Neural progenitor cell (in vitro differentiated cells): ENCODE results near the gene GANC. TPM values are rescaled to one million over a fixed set of nuclear protein-coding genes. Genes with fewer than 3 reads are reported as not detected.

ENCODE experiments used
- DNase-seq: peaks from one replicate; pipeline ENCODE4 v3.0.0-alpha.2; 2016; ENCODE audit warnings: low spot score
- H2AFZ ChIP-seq: fragments of 200-600 bp; sonication (generic); replicated peaks from 2 replicates; pipeline ENCODE4 v1.6.1; 2016; ENCODE audit warnings: antibody characterized with exemption
- H3F3A ChIP-seq: fragments of 200-600 bp; sonication (generic); 2 replicates; pipeline ENCODE4 v1.6.1; 2016; ENCODE audit warnings: antibody characterized with exemption, low read depth
- H3K27ac ChIP-seq: fragments of 200-600 bp; sonication (generic); 2 replicates; pipeline ENCODE4 v1.5.1; 2016; ENCODE audit warnings: mild to moderate bottlenecking
- H3K27me3 ChIP-seq: fragments of 200-600 bp; sonication (generic); 2 replicates; pipeline ENCODE4 v1.6.1; 2016; ENCODE audit warnings: mild to moderate bottlenecking, moderate library complexity
- H3K36me3 ChIP-seq: fragments of 200-600 bp; sonication (generic); 2 replicates; pipeline ENCODE4 v1.5.1; 2016
- H3K4me1 ChIP-seq: fragments of 200-600 bp; sonication (generic); 2 replicates; pipeline ENCODE4 v1.6.1; 2016; ENCODE audit warnings: mixed run types
- H3K4me2 ChIP-seq: fragments of 200-600 bp; sonication (generic); 2 replicates; pipeline ENCODE4 v1.6.1; 2016
- H3K4me3 ChIP-seq: fragments of 200-600 bp; sonication (generic); 2 replicates; pipeline ENCODE4 v1.5.1; 2016
- H3K79me2 ChIP-seq: fragments of 200-600 bp; sonication (generic); 2 replicates; pipeline ENCODE4 v1.6.1; 2016; ENCODE audit warnings: low read depth
- H3K9ac ChIP-seq: fragments of 200-600 bp; sonication (generic); 2 replicates; pipeline ENCODE4 v1.6.1; 2016
- H3K9me3 ChIP-seq: fragments of 200-600 bp; sonication (generic); 2 replicates; pipeline ENCODE4 v1.5.1; 2016; ENCODE audit warnings: low read depth
- H4K20me1 ChIP-seq: fragments of 200-600 bp; sonication (generic); 2 replicates; pipeline ENCODE4 v1.6.1; 2016; ENCODE audit warnings: low read depth
- H3K27ac Mint-ChIP-seq: 3 replicates; pipeline ENCODE4 v1.8.0; 2021; ENCODE audit warnings: mixed read lengths
- H3K27me3 Mint-ChIP-seq: 2 replicates; pipeline ENCODE4 v1.8.0; 2022; ENCODE audit warnings: low read depth, mild to moderate bottlenecking, inconsistent platforms, moderate library complexity, mixed read lengths; ENCODE audit not compliant: insufficient read depth
- H3K36me3 Mint-ChIP-seq: 3 replicates; pipeline ENCODE4 v1.8.0; 2021; ENCODE audit warnings: mixed read lengths
- H3K4me1 Mint-ChIP-seq: 3 replicates; pipeline ENCODE4 v1.8.0; 2021; ENCODE audit warnings: mixed read lengths
- H3K4me3 Mint-ChIP-seq: 3 replicates; pipeline ENCODE4 v1.8.0; 2021; ENCODE audit warnings: mild to moderate bottlenecking, moderate library complexity, mixed read lengths
- H3K9me3 Mint-ChIP-seq: 3 replicates; pipeline ENCODE4 v1.8.0; 2020; ENCODE audit warnings: mixed read lengths
- EZH2 ChIP-seq: fragments of 200-600 bp; sonication (generic); IDR thresholded peaks from 2 replicates; pipeline ENCODE4 v1.6.1; 2017; ENCODE audit warnings: antibody characterized with exemption, mild to moderate bottlenecking, moderate library complexity
- EZH2phosphoT487 ChIP-seq: fragments of 200-600 bp; sonication (generic); IDR thresholded peaks from 2 replicates; pipeline ENCODE4 v1.6.1; 2017; ENCODE audit warnings: antibody characterized with exemption
- total RNA-seq: library from RNA; depleted of rRNA; stranded (reverse); fragments of >200 nt; gene quantifications from 2 replicates; pipeline ENCODE4 v1.2.3, GENCODE V29; 2015; ENCODE audit warnings: low replicate concordance
- TF ChIP-seq, protein P1 (sequence below): fragments of 200-600 bp; sonication (generic); IDR thresholded peaks from 2 replicates; pipeline ENCODE4 v1.5.1; 2017; ENCODE audit warnings: antibody characterized with exemption, mild to moderate bottlenecking

Gene GANC
- total RNA-seq, 1 donor from 2014 or later: 22.7 TPM

DNA sequence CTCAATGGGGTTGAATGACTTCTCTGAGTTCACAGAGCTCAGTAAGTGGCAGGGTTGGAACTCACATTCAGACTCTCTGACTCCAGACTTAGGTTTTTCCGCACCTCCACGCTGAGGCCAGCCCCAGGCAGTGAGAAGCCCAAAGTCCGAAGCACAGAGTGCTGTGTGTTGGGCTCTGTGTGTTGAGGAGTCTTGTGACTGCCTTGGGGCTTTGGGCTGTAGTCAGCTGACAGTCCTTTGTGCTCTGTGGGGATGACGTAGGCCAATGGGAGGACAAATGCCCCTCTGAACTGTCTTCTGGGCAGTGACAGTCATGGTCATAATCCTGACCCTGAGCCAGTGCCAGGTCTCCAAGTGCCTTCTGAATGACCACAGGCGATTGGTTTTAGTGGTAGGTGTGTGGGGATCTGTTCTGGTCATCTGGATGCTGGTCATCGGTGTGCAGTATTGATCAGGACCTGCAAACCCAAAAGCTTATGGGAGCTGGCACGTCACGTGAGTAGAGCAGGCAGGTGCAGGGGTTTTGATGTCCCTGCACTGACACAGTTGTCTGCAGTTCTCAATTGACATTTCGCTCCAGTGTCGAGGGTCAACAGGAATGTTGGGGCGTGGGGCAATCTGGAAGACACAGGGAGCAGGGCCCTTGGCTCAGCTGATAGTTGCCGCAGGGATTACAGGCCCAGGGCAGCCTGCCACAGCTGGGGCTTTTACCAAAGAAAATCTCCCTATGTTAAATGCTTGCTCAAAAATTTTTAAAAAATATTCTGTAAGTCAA lies 131.6 kb downstream of the GANC start:
- Mint-ChIP-seq H3K4me1 (no peaks in the 10 kb centered on the region), H3K27ac (no peak overlapping the region), H3K4me3 (no peak overlapping the region), H3K9me3 (no peaks in the 10 kb centered on the region), H3K36me3 (no peaks in the 10 kb centered on the region), H3K27me3 (peaks cover 2% of the 10 kb centered on the region)
- no peaks in the 10 kb centered on the region for H3K9me3 ChIP-seq
- H3K4me1 ChIP-seq: no peaks in the 10 kb centered on the region
- H3K4me2 ChIP-seq: no peak overlapping the region
- TF ChIP-seq EZH2 (no peak), EZH2phosphoT487 (no peak)
- TF ChIP-seq, protein P1, sequence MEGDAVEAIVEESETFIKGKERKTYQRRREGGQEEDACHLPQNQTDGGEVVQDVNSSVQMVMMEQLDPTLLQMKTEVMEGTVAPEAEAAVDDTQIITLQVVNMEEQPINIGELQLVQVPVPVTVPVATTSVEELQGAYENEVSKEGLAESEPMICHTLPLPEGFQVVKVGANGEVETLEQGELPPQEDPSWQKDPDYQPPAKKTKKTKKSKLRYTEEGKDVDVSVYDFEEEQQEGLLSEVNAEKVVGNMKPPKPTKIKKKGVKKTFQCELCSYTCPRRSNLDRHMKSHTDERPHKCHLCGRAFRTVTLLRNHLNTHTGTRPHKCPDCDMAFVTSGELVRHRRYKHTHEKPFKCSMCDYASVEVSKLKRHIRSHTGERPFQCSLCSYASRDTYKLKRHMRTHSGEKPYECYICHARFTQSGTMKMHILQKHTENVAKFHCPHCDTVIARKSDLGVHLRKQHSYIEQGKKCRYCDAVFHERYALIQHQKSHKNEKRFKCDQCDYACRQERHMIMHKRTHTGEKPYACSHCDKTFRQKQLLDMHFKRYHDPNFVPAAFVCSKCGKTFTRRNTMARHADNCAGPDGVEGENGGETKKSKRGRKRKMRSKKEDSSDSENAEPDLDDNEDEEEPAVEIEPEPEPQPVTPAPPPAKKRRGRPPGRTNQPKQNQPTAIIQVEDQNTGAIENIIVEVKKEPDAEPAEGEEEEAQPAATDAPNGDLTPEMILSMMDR: no peak
- H4K20me1 ChIP-seq: no peaks in the 10 kb centered on the region
- H3K9ac ChIP-seq: no peak overlapping the region
- H3K79me2 ChIP-seq: no peaks in the 10 kb centered on the region
- H3K36me3 ChIP-seq: no peaks in the 10 kb centered on the region
- no peak overlapping the region for H3K4me3 ChIP-seq
- no peaks in the 10 kb centered on the region for H3K27me3 ChIP-seq
- DNase-seq: no peak
- no peak overlapping the region for H3K27ac ChIP-seq
- no peaks in the 10 kb centered on the region for H3F3A ChIP-seq
- H2AFZ ChIP-seq: peak overlapping the region; percentile 47

DNA sequence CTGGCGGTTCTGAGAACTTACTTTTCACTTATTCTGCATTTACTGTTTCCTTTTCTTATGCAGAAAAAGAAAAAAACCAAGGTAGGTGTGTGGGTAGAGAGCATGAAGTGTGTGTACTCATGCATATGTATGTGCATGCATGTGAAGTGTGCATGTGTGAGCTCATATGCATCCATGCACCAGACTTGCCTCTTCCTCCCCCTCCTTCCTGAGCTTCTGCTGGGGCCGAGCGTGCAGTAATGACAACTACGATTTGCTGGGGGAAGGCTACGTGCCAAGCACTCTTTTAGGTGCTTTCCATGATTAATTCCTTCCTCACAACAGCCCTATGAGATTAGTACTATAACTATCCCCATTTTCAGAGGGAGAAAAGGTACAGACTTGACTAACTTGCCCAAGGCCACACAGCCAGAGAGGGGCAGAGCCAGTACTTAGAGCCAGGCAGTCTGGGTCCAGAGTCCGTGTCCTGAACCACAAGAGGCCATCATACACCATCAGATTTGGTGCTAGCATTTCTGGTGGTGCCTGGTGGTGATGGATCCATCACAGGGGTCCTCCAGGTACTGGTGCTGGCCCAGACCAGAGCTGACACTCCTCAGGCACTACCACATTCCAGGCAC lies 133.0 kb downstream of the GANC start:
- H3K27ac Mint-ChIP-seq: no peak overlapping the region
- no peak overlapping the region for H3K27ac ChIP-seq

More for the DNA sequence above, 133.0 kb downstream of the GANC start:
- Histone ChIP-seq H3K9ac (no peak overlapping the region), H3K36me3 (no peaks in the 10 kb centered on the region), H3K9me3 (no peaks in the 10 kb centered on the region), H3F3A (no peaks in the 10 kb centered on the region), H3K4me3 (no peak overlapping the region), H3K4me2 (no peak overlapping the region), H3K4me1 (no peaks in the 10 kb centered on the region), H2AFZ (no peak overlapping the region), H3K79me2 (no peaks in the 10 kb centered on the region), H3K27me3 (no peaks in the 10 kb centered on the region), H4K20me1 (no peaks in the 10 kb centered on the region)
- DNase-seq: no peak
- H3K4me3 Mint-ChIP-seq: no peak overlapping the region
- H3K4me1 Mint-ChIP-seq: no peaks in the 10 kb centered on the region
- peaks cover 2% of the 10 kb centered on the region for H3K36me3 Mint-ChIP-seq
- no peaks in the 10 kb centered on the region for H3K9me3 Mint-ChIP-seq
- H3K27me3 Mint-ChIP-seq: peaks cover 3% of the 10 kb centered on the region
- TF ChIP-seq EZH2 (no peak), EZH2phosphoT487 (no peak)
- TF ChIP-seq, protein P1: no peak

Other genes with a start within 250 kb of the GANC start
- not detected in 2 replicates for gene PLA2G4D, start 178.6 kb upstream of the GANC start, total RNA-seq
- gene PLA2G4F, start 116.6 kb upstream of the GANC start, total RNA-seq: not detected in 2 replicates
- 55.3 and 66.9 TPM in 2 replicates for gene VPS39, start 64.9 kb upstream of the GANC start, total RNA-seq
- 43.3 and 47.0 TPM in 2 replicates for gene TMEM87A, start 232 bp downstream of the GANC start, total RNA-seq
- 0.37 TPM in 1 of 2 replicates, not detected in the other for gene CAPN3, start 86.3 kb downstream of the GANC start, total RNA-seq
- gene ZNF106, start 217.9 kb downstream of the GANC start, total RNA-seq: 59.9 and 72.2 TPM in 2 replicates
- gene SNAP23, start 222.4 kb downstream of the GANC start, total RNA-seq: 69.6 and 96.3 TPM in 2 replicates